Activated T-helper 1 cell treated with anti-CD3 and anti-CD28 coated beads, Interleukin-12 subunit alpha, Interleukin-12 subunit beta, Interleukin-2, Interleukin-4 antibody, amounts not matched to agents 30 ng/mL and 10 ng/mL and 1 ng/mL, durations not matched to agents 14 hours and 24 hours and 36 hours (primary cell): ENCODE results near the gene KIFC3. TPM values are rescaled to one million over a fixed set of nuclear protein-coding genes. Genes with fewer than 3 reads are reported as not detected.
"Not testable (repeated sequence)": the region's sequence is repeated elsewhere in the genome, so short reads cannot be mapped to it uniquely, and the experiment has no call there.

Experiments used
- DNase-seq: peaks from one replicate; pipeline ENCODE4 v3.0.0; 2021; ENCODE audit warnings: low spot score
- H3K27ac Mint-ChIP-seq: one replicate; pipeline ENCODE4 v1.8.0; 2021; ENCODE audit warnings: mild to moderate bottlenecking, mixed read lengths
- H3K27me3 Mint-ChIP-seq: one replicate; pipeline ENCODE4 v1.8.0; 2022; ENCODE audit warnings: mild to moderate bottlenecking, moderate library complexity, mixed read lengths; ENCODE audit not compliant: insufficient read depth
- H3K36me3 Mint-ChIP-seq: one replicate; pipeline ENCODE4 v1.8.0; 2021; ENCODE audit warnings: low read depth, mixed read lengths
- H3K4me1 Mint-ChIP-seq: one replicate; pipeline ENCODE4 v1.8.0; 2021; ENCODE audit warnings: low read depth, mixed read lengths
- H3K4me3 Mint-ChIP-seq: one replicate; pipeline ENCODE4 v1.8.0; 2021; ENCODE audit warnings: mild to moderate bottlenecking, moderate library complexity, mixed read lengths
- H3K9me3 Mint-ChIP-seq: one replicate; pipeline ENCODE4 v1.8.0; 2021; ENCODE audit warnings: mixed read lengths
- intact Hi-C: fragments of 100-400 bp; cut with micrococcal nuclease; formaldehyde crosslinking; loops from one replicate; pipeline ENCODE4 v1.15.1; 2024
- total RNA-seq: library from RNA; stranded (reverse); gene quantifications from 2 replicates; pipeline ENCODE4 v1.2.3, GENCODE V29; 2022

KIFC3 gene
- total RNA-seq, 1 donor from 2014 or later, result 0.96 TPM

- intact Hi-C loops, result loop anchor here (5.0 to 10.0 kb wide), 2 partner anchors 41 to 96 kb away; no protein-coding TSS in a partner anchor
- no peaks in the 10 kb centered on the region for H3K9me3 Mint-ChIP-seq
- no peak overlapping the region for H3K4me3 Mint-ChIP-seq
- DNase-seq, result no peak
- peaks cover 35% of the 10 kb centered on the region for H3K27me3 Mint-ChIP-seq
- peaks cover 24% of the 10 kb centered on the region for H3K4me1 Mint-ChIP-seq
- no peak overlapping the region for H3K27ac Mint-ChIP-seq
- peaks cover 2% of the 10 kb centered on the region for H3K36me3 Mint-ChIP-seq
Observed at GRCh38 chr16:57798267-57798810, 4.0 kb downstream of the KIFC3 start.

- DNase-seq, result no peak
- intact Hi-C loops, result loop anchor here (5.0 to 10.0 kb wide), 2 partner anchors 40 to 97 kb away; no protein-coding TSS in a partner anchor
- peaks cover 21% of the 10 kb centered on the region for H3K4me1 Mint-ChIP-seq
- H3K36me3 Mint-ChIP-seq, result peaks cover 2% of the 10 kb centered on the region
- peaks cover 29% of the 10 kb centered on the region for H3K27me3 Mint-ChIP-seq
- H3K9me3 Mint-ChIP-seq, result no peaks in the 10 kb centered on the region
- no peak overlapping the region for H3K27ac Mint-ChIP-seq
- H3K4me3 Mint-ChIP-seq, result no peak overlapping the region
Observed at GRCh38 chr16:57797526-57798266, 4.6 kb downstream of the KIFC3 start.

GRCh38 chr16:57797216-57797525, 5.1 kb downstream of the KIFC3 start:
- Mint-ChIP-seq H3K9me3 (no peaks in the 10 kb centered on the region), H3K36me3 (no peaks in the 10 kb centered on the region), H3K4me1 (peaks cover 17% of the 10 kb centered on the region), H3K27me3 (peaks cover 28% of the 10 kb centered on the region), H3K27ac (no peak overlapping the region), H3K4me3 (no peak overlapping the region)
- DNase-seq, result no peak
- intact Hi-C loops, result loop anchor here (5.0 to 10.0 kb wide), 2 partner anchors 40 to 98 kb away; no protein-coding TSS in a partner anchor

- DNase-seq, H3K9me3 Mint-ChIP-seq, H3K27ac Mint-ChIP-seq, H3K4me3 Mint-ChIP-seq, H3K36me3 Mint-ChIP-seq: not testable (repeated sequence)
- intact Hi-C loops, result loop anchor here (5.0 to 10.0 kb wide), 2 partner anchors 39 to 99 kb away; no protein-coding TSS in a partner anchor
- Mint-ChIP-seq H3K4me1 (peaks cover 17% of the 10 kb centered on the region), H3K27me3 (peaks cover 24% of the 10 kb centered on the region)
Observed at GRCh38 chr16:57796014-57796413, 6.3 kb downstream of the KIFC3 start.

- intact Hi-C loops, result loop anchor here (5.0 to 10.0 kb wide), 2 partner anchors 38 to 99 kb away; no protein-coding TSS in a partner anchor
- Mint-ChIP-seq H3K9me3 (no peaks in the 10 kb centered on the region), H3K4me3 (no peak overlapping the region), H3K27me3 (peaks cover 19% of the 10 kb centered on the region), H3K27ac (no peak overlapping the region), H3K36me3 (no peaks in the 10 kb centered on the region), H3K4me1 (peaks cover 14% of the 10 kb centered on the region)
- no peak for DNase-seq
Observed at GRCh38 chr16:57795431-57795878, 6.8 kb downstream of the KIFC3 start.

- DNase-seq, result no peak
- Mint-ChIP-seq H3K27ac (no peak overlapping the region), H3K27me3 (peaks cover 14% of the 10 kb centered on the region), H3K9me3 (no peaks in the 10 kb centered on the region), H3K4me1 (peaks cover 9% of the 10 kb centered on the region), H3K4me3 (no peak overlapping the region), H3K36me3 (no peaks in the 10 kb centered on the region)
- intact Hi-C loops, result loop anchor here (5.0 to 10.0 kb wide), 2 partner anchors 38 to 100 kb away; no protein-coding TSS in a partner anchor
Observed at GRCh38 chr16:57794849-57795430, 7.4 kb downstream of the KIFC3 start.

- peaks cover 7% of the 10 kb centered on the region for H3K27me3 Mint-ChIP-seq
- H3K27ac Mint-ChIP-seq, result no peak overlapping the region
- H3K36me3 Mint-ChIP-seq, result no peaks in the 10 kb centered on the region
- H3K4me1 Mint-ChIP-seq, result no peaks in the 10 kb centered on the region
- intact Hi-C loops, result loop anchor here (10.0 kb wide), 1 partner anchor 103 kb away; no protein-coding TSS in a partner anchor
- DNase-seq, result no peak
- no peak overlapping the region for H3K4me3 Mint-ChIP-seq
- no peaks in the 10 kb centered on the region for H3K9me3 Mint-ChIP-seq
Observed at GRCh38 chr16:57791893-57792461, 10.3 kb downstream of the KIFC3 start.

GRCh38 chr16:57791195-57791892, 10.9 kb downstream of the KIFC3 start:
- Mint-ChIP-seq H3K9me3 (no peaks in the 10 kb centered on the region), H3K4me1 (no peaks in the 10 kb centered on the region), H3K27me3 (peaks cover 7% of the 10 kb centered on the region), H3K36me3 (no peaks in the 10 kb centered on the region), H3K27ac (no peak overlapping the region), H3K4me3 (no peak overlapping the region)
- no peak for DNase-seq
- intact Hi-C loops, result loop anchor here (10.0 kb wide), 1 partner anchor 103 kb away; no protein-coding TSS in a partner anchor

- H3K9me3 Mint-ChIP-seq, result no peaks in the 10 kb centered on the region
Observed at GRCh38 chr16:57788951-57789350, 13.3 kb downstream of the KIFC3 start.

GRCh38 chr16:57788252-57788841, 13.9 kb downstream of the KIFC3 start:
- Mint-ChIP-seq H3K36me3 (no peaks in the 10 kb centered on the region), H3K4me1 (no peaks in the 10 kb centered on the region), H3K9me3 (no peaks in the 10 kb centered on the region), H3K27ac (no peak overlapping the region), H3K27me3 (peaks cover 8% of the 10 kb centered on the region), H3K4me3 (no peak overlapping the region)
- DNase-seq, result no peak
- intact Hi-C loops, result no loop called here

More at GRCh38 chr16:57788951-57789350, 13.3 kb downstream of the KIFC3 start:
- no peak for DNase-seq
- Mint-ChIP-seq H3K27ac (no peak overlapping the region), H3K4me1 (no peaks in the 10 kb centered on the region), H3K4me3 (no peak overlapping the region), H3K27me3 (peaks cover 7% of the 10 kb centered on the region), H3K36me3 (no peaks in the 10 kb centered on the region)
- intact Hi-C loops, result no loop called here

- Mint-ChIP-seq H3K27ac (no peak overlapping the region), H3K9me3 (no peaks in the 10 kb centered on the region), H3K4me3 (no peak overlapping the region), H3K27me3 (peaks cover 10% of the 10 kb centered on the region), H3K36me3 (no peaks in the 10 kb centered on the region), H3K4me1 (no peaks in the 10 kb centered on the region)
- intact Hi-C loops, result no loop called here
- no peak for DNase-seq
Observed at GRCh38 chr16:57787519-57787905, 14.8 kb downstream of the KIFC3 start.
